GM12878 (cell line): Measurements from ENCODE around the gene DUSP8. TPM values are rescaled to one million over a fixed set of nuclear protein-coding genes. Genes with fewer than 3 reads are reported as not detected.

Experiments
- ATAC-seq: fragments of 200-7000 bp; cut with Tn5 transposase; 3 replicates; pipeline ENCODE4 v1.9.1; 2020; ENCODE audit warnings: mild to moderate bottlenecking, moderate library complexity
- BruUV-seq: library from RNA; stranded (reverse); fragments of 400-500 nt; replicated peaks from 2 replicates; lab custom pipeline; 2021; lab: Mats Ljungman, UMichigan
- CTCF ChIA-PET: fragments of 300-600 bp; sonication (Branson Sonifier 250); formaldehyde crosslinking; extraction: SDS; loops from one replicate; lab custom pipeline; 2021; ENCODE audit warnings: inconsistent platforms; lab: Yijun Ruan, JAX
- POLR2A ChIA-PET: fragments of 350-600 bp; formaldehyde crosslinking; extraction: SDS; loops from one replicate; lab custom pipeline; 2021; ENCODE audit warnings: inconsistent platforms; lab: Charles Lee
- RAD21 ChIA-PET: fragments of 300-600 bp; sonication (Branson Sonifier 250); formaldehyde crosslinking; loops from one replicate; lab custom pipeline; 2023; ENCODE audit warnings: antibody characterized with exemption; ENCODE audit not compliant: unreplicated experiment; lab: Charles Lee
- SMC1A ChIA-PET: fragments of 300-600 bp; sonication (Branson Sonifier 250); formaldehyde crosslinking; loops from one replicate; lab custom pipeline; 2023; ENCODE audit not compliant: unreplicated experiment, uncharacterized antibody; lab: Charles Lee
- DNase-seq: peaks from one replicate; pipeline ENCODE4 v3.0.0-alpha.2; 2011; ENCODE audit warnings: low read depth, low spot score
- FAIRE-seq: peaks from 3 replicates; lab custom pipeline; 2011; peaks lifted over from hg19 to GRCh38; lab: Jason Lieb, UNC
- H2AFZ ChIP-seq: 2 replicates; pipeline ENCODE4 v1.6.0; 2011; ENCODE audit warnings: low read depth, low read length, control low read depth; ENCODE audit not compliant: control insufficient read depth
- H3K27ac ChIP-seq: 2 replicates; pipeline ENCODE4 v1.5.1; 2011; ENCODE audit warnings: control low read depth; ENCODE audit not compliant: control insufficient read depth, insufficient read depth
- H3K27me3 ChIP-seq, 2 experiments: replicated peaks in 1 of 2; 2 replicates each; pipeline versions ENCODE4 v1.6.0 to v1.6.1; 2011; ENCODE audit warnings: low read length in 1 of 2; ENCODE audit not compliant: control insufficient read depth in 2 of 2, insufficient read depth in 2 of 2
- H3K36me3 ChIP-seq, 2 experiments: 2 replicates each; pipeline ENCODE4 v1.5.1; 2011; ENCODE audit warnings: low read length in 1 of 2; ENCODE audit not compliant: control insufficient read depth in 2 of 2, insufficient read depth in 2 of 2
- H3K4me1 ChIP-seq: 2 replicates; pipeline ENCODE4 v1.6.1; 2011; ENCODE audit warnings: mild to moderate bottlenecking, low read length, moderate library complexity, mixed read lengths; ENCODE audit not compliant: control insufficient read depth, insufficient read depth
- H3K4me2 ChIP-seq: 2 replicates; pipeline ENCODE4 v1.6.0; 2011; ENCODE audit warnings: control low read depth; ENCODE audit not compliant: control insufficient read depth, insufficient read depth
- H3K4me3 ChIP-seq: fragments of 200-600 bp; sonication (generic); 2 replicates; pipeline ENCODE4 v1.5.1; 2016
- H3K79me2 ChIP-seq: 2 replicates; pipeline ENCODE4 v1.6.0; 2011; ENCODE audit warnings: low read length; ENCODE audit not compliant: control insufficient read depth, insufficient read depth
- H3K9ac ChIP-seq: 2 replicates; pipeline ENCODE4 v1.8.0; 2011; ENCODE audit warnings: low read length, control low read depth, mixed read lengths; ENCODE audit not compliant: control insufficient read depth, insufficient read depth
- H3K9me3 ChIP-seq: replicated peaks from 3 replicates; pipeline ENCODE4 v1.5.1; 2011; ENCODE audit warnings: mild to moderate bottlenecking, low read length; ENCODE audit not compliant: control insufficient read depth, insufficient read depth
- H4K20me1 ChIP-seq: 2 replicates; pipeline ENCODE4 v1.6.0; 2011; ENCODE audit not compliant: control insufficient read depth, insufficient read depth
- CBFB ChIP-seq: IDR thresholded peaks from 2 replicates; pipeline ENCODE4 v1.6.1; 2016; ENCODE audit warnings: antibody characterized with exemption, low read depth
- GATAD2B ChIP-seq: fragments of 450-650 bp; conservative IDR thresholded peaks from 2 replicates; pipeline ENCODE4 v1.6.1; 2017; ENCODE audit warnings: low read depth, mild to moderate bottlenecking, moderate library complexity
- IKZF2 ChIP-seq, 2 experiments: fragments of 450-650 bp; IDR thresholded peaks; 2 replicates each; pipeline ENCODE4 v1.6.1; 2017; ENCODE audit warnings: mild to moderate bottlenecking in 2 of 2, moderate library complexity in 2 of 2
- NFXL1 ChIP-seq: fragments of 450-650 bp; IDR thresholded peaks from 2 replicates; pipeline ENCODE4 v1.6.1; 2017; ENCODE audit warnings: antibody characterized with exemption, mild to moderate bottlenecking, borderline replicate concordance
- NRF1 ChIP-seq: conservative IDR thresholded peaks from 2 replicates; pipeline ENCODE4 v1.6.1; 2011; ENCODE audit warnings: mild to moderate bottlenecking, low read depth, low read length, improper control_type of control experiment
- PML ChIP-seq: IDR thresholded peaks from 2 replicates; pipeline ENCODE4 v1.6.1; 2012; ENCODE audit warnings: low read length, inconsistent platforms
- SIX5 ChIP-seq: IDR thresholded peaks from 2 replicates; pipeline ENCODE4 v1.6.1; 2011; ENCODE audit warnings: mild to moderate bottlenecking, low read depth, low read length, moderate library complexity; ENCODE audit not compliant: severe bottlenecking
- STAT3 ChIP-seq: IDR thresholded peaks from 2 replicates; pipeline ENCODE4 v1.6.1; 2011; ENCODE audit warnings: low read depth, low read length, improper control_type of control experiment
- ZNF274 ChIP-seq: IDR thresholded peaks from one replicate; pipeline ENCODE4 v1.8.0; 2011; ENCODE audit not compliant: insufficient read length, insufficient read depth
- WGBS: methylation state at CpG from one replicate; pipeline ENCODE4 v1.1.6; 2016; ENCODE audit warnings: low lambda C conversion rate; ENCODE audit not compliant: insufficient replicate concordance, insufficient coverage; ENCODE audit errors: missing lambda C conversion rate; 5-methylcytosine and 5-hydroxymethylcytosine counted together
- in situ Hi-C: fragments of 300-500 bp; cut with MboI; formaldehyde crosslinking; loops from 9 replicates; pipeline ENCODE4 v1.14.3; 2018; ENCODE audit warnings: mixed read lengths
- intact Hi-C: fragments of 100-400 bp; cut with micrococcal nuclease; formaldehyde crosslinking; loops from one replicate; pipeline ENCODE4 v1.14.2; 2022; ENCODE audit not compliant: unreplicated experiment
- polyA plus RNA-seq, 11 experiments: library from polyadenylated mRNA; depleted of rRNA in 4 of 11; unstranded in 6 of 11; stranded (reverse) in 5 of 11; fragments of >200 nt; fragmentation: Nextera tagmentation in 4 of 11; fragmentation: Illumina TruSeq in 1 of 11; extraction: Ambion mirVana in 4 of 11; extraction: Trizol in 1 of 11; gene quantifications; 1 replicate in 1 of 11; 2 replicates in 10 of 11; pipeline versions ENCODE4 v1.2.1 to v1.2.3, GENCODE V29; 2011 to 2016; ENCODE audit warnings: inconsistent platforms in 2 of 11, missing spikeins in 2 of 11, low read depth in 1 of 11
- total RNA-seq, 4 experiments: library from RNA; depleted of rRNA in 3 of 4; stranded (reverse); fragments of >200 nt in 3 of 4; fragmentation: Illumina TruSeq in 1 of 4; extraction: Trizol in 1 of 4; gene quantifications; 2 replicates each; pipeline versions ENCODE4 v1.2.1 to v1.2.3, GENCODE V29; 2013 to 2021
- TF ChIP-seq, protein P1 (sequence below): IDR thresholded peaks from 2 replicates; pipeline ENCODE4 v1.6.1; 2012; ENCODE audit warnings: low read length, inconsistent platforms

The DUSP8 gene
- total and polyA plus RNA-seq, 10 of the 15 experiments (the other 5 are each of a cell fraction or from before 2014, with no cell fraction given), result 0.04 to 1.7 (median 0.26) TPM; not detected in 6

DNA sequence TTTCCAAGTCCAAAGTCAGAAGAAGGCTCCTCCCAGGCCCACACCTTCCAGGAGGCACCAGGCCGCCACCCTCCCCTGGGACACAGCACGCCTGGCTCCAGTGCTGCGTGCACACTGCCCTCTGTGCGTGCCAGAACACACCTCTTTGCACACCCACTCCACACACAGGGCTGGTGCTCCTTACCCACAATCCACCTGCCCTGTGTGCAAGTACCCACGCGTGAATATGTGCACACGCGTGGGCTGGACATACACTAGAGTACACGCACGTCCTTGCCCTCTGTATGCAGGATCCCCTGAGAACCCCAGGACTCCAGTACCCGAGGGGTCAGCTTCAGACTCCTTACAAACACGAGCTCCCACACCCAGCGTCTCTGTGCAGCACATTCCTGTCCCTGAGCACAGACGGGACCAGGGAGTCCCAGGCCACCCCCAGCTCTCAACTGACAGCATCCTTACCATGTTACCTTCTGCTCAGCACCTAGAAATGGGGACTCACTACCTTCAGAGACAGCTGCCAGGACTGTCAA, 2.8 kb downstream of the DUSP8 start:
- Histone ChIP-seq H3K27ac (no peak overlapping the region), H3K9me3 (no peaks in the 10 kb centered on the region), H3K27me3 (peaks cover 3 to 7% of the 10 kb centered on the region in 2 experiments; a peak in 3 of 4 replicates), H3K36me3 (no peaks in the 10 kb centered on the region), H2AFZ (no peak overlapping the region), H3K79me2 (no peaks in the 10 kb centered on the region), H4K20me1 (no peaks in the 10 kb centered on the region), H3K4me2 (no peak overlapping the region), H3K9ac (no peak overlapping the region), H3K4me3 (no peak overlapping the region), H3K4me1 (no peaks in the 10 kb centered on the region)
- SMC1A ChIA-PET, result no interaction called here
- POLR2A ChIA-PET, result no interaction called here
- CTCF ChIA-PET, result no interaction called here
- in situ Hi-C loops, result no loop called here
- intact Hi-C loops, result no loop called here
- no peak for FAIRE-seq
- no peak for DNase-seq
- no peak for ATAC-seq
- TF ChIP-seq, protein P1, sequence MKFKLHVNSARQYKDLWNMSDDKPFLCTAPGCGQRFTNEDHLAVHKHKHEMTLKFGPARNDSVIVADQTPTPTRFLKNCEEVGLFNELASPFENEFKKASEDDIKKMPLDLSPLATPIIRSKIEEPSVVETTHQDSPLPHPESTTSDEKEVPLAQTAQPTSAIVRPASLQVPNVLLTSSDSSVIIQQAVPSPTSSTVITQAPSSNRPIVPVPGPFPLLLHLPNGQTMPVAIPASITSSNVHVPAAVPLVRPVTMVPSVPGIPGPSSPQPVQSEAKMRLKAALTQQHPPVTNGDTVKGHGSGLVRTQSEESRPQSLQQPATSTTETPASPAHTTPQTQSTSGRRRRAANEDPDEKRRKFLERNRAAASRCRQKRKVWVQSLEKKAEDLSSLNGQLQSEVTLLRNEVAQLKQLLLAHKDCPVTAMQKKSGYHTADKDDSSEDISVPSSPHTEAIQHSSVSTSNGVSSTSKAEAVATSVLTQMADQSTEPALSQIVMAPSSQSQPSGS, result no peak
- no peak for TF ChIP-seq SIX5
- TF ChIP-seq IKZF2 (IDR thresholded peaks at IDR 0.05), result no peak
- TF ChIP-seq GATAD2B, result no peak
- no peak for TF ChIP-seq NFXL1
- TF ChIP-seq CBFB, result no peak
- no peak for TF ChIP-seq NRF1
- no peak for TF ChIP-seq ZNF274
- TF ChIP-seq STAT3, result no peak
- TF ChIP-seq PML, result no peak
- BruUV-seq, result no TSS peak
- RAD21 ChIA-PET, result no interaction called here
- 31% methylated on average over 14 of the region's 14 CpGs for WGBS
